Measurements from ENCODE around the gene KIAA0408.
A peak's percentile ranks its signal among the peaks of the same experiment; 100 is the strongest.
"Not testable (repeated sequence)": the region's sequence is repeated elsewhere in the genome, so short reads cannot be mapped to it uniquely, and the experiment has no call there.

The KIAA0408 gene

DNA sequence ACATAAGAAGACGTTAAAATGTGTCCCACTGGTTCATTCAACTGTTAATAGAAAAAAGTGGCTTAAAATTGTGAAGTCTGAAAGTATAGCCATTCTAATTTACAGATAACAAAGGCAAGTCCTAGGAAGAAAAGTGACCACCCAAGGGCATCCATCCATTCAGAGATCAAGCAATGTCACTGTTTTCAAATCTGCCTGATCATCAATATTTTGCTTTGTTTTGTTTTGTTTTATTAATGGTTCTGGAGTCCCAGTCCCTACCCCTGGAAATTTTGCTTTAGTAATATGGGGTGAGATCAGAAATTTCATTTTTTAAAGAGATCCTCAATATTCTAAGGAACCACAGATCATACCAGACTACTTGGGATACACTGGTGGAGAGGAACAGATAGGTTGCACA, 17.3 kb downstream of the KIAA0408 start:
- no peak overlapping the region for H3K4me3 ChIP-seq (ENCODE audit: low read depth, low read length)
- DNase-seq (ENCODE audit: low read depth) = no peak
- TF ChIP-seq, protein P1, sequence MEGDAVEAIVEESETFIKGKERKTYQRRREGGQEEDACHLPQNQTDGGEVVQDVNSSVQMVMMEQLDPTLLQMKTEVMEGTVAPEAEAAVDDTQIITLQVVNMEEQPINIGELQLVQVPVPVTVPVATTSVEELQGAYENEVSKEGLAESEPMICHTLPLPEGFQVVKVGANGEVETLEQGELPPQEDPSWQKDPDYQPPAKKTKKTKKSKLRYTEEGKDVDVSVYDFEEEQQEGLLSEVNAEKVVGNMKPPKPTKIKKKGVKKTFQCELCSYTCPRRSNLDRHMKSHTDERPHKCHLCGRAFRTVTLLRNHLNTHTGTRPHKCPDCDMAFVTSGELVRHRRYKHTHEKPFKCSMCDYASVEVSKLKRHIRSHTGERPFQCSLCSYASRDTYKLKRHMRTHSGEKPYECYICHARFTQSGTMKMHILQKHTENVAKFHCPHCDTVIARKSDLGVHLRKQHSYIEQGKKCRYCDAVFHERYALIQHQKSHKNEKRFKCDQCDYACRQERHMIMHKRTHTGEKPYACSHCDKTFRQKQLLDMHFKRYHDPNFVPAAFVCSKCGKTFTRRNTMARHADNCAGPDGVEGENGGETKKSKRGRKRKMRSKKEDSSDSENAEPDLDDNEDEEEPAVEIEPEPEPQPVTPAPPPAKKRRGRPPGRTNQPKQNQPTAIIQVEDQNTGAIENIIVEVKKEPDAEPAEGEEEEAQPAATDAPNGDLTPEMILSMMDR (conservative IDR thresholded peaks at IDR 0.05; ENCODE audit: low read depth, low read length) = no peak

DNA sequence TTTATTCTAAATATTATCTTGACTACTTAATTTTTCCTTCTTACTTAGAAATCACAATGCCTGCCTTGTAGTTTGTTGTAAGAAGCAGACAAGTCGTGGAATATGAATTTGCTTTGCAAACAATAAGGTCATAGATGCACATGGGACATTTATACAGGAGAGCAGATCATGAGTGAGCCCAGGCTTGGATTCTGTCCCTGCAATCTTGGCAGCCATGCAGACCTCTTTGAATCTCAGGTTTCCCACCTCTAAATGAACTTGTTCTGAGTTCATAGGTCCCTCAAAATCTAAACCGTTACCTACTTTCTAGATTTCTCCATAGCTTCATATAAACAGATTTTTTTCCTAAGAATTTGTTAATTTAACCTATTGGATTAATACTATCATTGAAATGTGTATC, 19.5 kb downstream of the KIAA0408 start:
- DNase-seq (ENCODE audit: low read depth) = no peak
- TF ChIP-seq, protein P1 (conservative IDR thresholded peaks at IDR 0.05; ENCODE audit: low read depth, low read length) = no peak
- no peak overlapping the region for H3K4me3 ChIP-seq (ENCODE audit: low read depth, low read length)

DNA sequence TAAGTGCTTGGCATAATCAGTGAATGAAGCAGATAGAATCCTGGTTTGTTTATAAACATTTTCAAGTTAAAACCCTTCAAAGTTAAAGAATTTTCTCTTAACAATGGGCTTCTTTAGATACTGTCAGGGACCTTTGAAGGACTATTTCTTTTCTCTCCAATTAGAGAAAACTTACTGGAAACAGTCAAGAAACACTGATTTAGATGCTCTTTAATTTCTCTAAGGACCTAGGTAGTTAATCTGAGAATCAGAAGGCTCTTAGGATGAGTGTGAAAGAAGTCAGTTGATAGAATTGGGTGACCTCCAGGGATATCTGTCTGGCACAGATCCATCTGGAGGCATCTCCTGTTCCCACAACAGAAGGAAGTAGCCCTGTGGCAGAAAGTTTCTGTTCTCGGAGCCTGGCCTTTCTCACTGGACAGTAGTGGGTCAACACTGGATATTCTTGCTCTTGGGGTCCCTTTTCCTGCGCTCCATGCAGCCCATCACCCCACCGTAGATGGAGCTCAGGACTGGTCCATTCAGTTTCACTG, 22.5 kb downstream of the KIAA0408 start:
- TF ChIP-seq, protein P1 (conservative IDR thresholded peaks at IDR 0.05; ENCODE audit: low read depth, low read length) = no peak
- no peak for DNase-seq (ENCODE audit: low read depth)
- H3K4me3 ChIP-seq (ENCODE audit: low read depth, low read length) = no peak overlapping the region

DNA sequence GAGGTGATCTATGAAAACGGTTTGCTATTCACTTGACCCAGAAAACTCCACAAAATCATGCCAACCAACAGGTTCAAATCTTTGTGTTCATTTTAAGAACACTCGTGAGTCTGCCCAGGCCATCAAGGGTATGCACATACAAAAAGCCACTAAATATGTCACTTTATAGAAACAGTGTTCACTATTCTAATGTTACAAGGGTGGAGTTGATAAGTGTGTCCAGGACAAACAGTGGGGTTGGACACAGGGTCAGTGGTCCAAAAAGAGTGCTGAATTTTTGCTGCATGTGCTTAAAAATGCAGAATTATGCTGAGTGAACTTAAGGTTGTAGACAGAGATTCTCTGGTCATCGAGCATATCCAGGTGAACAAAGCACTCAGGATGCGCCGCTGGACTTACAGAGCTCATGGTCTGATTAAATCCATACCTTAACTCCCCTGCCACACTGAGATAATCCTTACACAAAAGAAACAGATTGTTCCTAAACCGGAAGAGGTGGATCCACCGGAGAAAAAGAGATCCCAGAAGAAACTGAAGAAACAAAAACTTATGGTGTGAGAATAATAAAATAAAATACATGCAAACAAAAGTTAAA, 23.5 kb downstream of the KIAA0408 start:
- no peak for DNase-seq (ENCODE audit: low read depth)
- H3K4me3 ChIP-seq (ENCODE audit: low read depth, low read length) = no peak overlapping the region
- TF ChIP-seq, protein P1 (conservative IDR thresholded peaks at IDR 0.05; ENCODE audit: low read depth, low read length) = no peak

DNA sequence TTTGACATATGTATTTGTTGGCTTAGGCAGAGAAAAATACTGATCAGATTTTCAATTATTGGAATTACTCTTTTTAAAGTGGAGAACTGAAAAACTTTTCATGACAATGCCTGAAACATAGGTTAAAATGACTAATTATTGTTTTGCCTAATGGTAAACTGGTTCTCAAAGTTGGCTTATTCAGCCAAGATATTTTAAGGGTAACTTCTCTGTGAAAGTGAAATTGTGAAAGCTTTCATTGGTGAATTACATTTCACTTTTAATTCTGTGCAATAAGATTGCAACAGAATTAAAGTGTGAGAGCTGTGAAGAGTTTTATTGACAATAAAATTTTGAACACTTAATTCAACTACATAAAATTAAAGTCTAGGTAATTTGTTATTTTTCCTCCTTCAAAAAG, 24.5 kb downstream of the KIAA0408 start:
- H3K4me3 ChIP-seq (ENCODE audit: low read depth, low read length) = no peak overlapping the region
- TF ChIP-seq, protein P1 (conservative IDR thresholded peaks at IDR 0.05; ENCODE audit: low read depth, low read length) = no peak
- no peak for DNase-seq (ENCODE audit: low read depth)

DNA sequence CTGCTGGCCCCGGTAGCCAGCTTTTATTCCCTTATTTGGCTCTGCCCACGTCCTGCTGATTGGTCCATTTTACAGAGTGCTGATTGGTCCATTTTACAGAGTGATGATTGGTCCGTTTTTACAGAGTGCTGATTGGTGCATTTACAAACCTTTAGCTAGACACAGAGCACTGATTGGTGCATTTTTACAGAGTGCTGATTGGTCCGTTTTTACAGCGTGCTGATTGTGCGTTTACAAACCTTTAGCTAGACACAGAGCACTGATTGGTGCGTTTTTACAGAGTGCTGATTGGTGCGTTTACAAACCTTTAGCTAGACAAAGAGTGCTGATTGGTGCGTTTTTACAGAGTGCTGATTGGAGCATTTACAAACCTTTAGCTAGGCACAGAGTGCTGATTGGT, 30.6 kb downstream of the KIAA0408 start:
- not testable (repeated sequence) for DNase-seq (ENCODE audit: low read depth); H3K4me3 ChIP-seq (ENCODE audit: low read depth, low read length)

DNA sequence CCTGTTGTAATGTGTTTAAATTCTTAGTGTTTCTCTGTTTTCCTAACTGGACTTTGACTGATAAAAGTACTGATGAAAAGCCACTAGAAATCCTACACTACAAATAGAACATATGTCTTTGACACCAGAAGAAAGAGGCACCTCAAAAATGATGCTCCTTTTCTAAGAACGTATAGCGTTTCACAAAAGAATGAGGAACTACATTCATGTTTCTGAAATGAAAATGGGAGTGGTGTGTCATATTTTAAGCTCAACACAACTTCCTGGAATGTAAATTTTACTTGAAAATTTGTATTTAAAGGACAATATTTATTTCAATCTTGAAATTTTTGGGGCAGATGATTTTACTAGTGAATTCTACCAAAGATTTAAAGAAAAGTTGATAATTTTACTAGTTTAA, 35.3 kb downstream of the KIAA0408 start:
- no peak overlapping the region for H3K4me3 ChIP-seq (ENCODE audit: low read depth, low read length)
- TF ChIP-seq, protein P1 (conservative IDR thresholded peaks at IDR 0.05; ENCODE audit: low read depth, low read length) = no peak

DNA sequence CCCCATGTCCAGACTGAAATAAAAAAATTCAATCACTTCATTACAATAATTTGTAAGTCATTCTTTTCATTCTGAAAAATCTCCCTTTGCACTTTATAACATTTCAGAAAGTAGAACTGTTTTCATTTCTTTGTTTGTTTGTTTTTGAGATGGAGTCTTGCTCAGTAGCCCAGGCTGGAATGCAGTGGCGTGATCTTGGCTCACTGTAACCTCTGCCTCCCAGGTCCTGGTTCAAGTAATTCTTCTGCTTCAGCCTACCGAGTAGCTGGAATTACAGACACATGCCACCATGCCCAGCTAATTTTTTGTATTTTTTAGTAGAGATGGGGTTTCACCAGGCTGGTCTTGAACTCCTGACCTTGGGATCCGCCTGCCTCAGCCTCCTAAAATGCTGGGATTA, 38.0 kb downstream of the KIAA0408 start:
- H3K4me3 ChIP-seq (ENCODE audit: low read depth, low read length) = not testable (repeated sequence)
- DNase-seq (ENCODE audit: low read depth) = peak; percentile 42

More for the DNA sequence above, 35.3 kb downstream of the KIAA0408 start:
- peak; percentile 4 for DNase-seq (ENCODE audit: low read depth)
